Measurements from ENCODE around the gene C19orf12. TPM values are rescaled to one million over a fixed set of nuclear protein-coding genes. Genes with fewer than 3 reads are reported as not detected.
A peak's percentile ranks its signal among the peaks of the same experiment; 100 is the strongest.

Gene C19orf12
- total and polyA plus RNA-seq, 2 of the 13 experiments (the other 11 are each of a cell fraction or from before 2014, with no cell fraction given): 17.7 to 34.4 TPM

DNA sequence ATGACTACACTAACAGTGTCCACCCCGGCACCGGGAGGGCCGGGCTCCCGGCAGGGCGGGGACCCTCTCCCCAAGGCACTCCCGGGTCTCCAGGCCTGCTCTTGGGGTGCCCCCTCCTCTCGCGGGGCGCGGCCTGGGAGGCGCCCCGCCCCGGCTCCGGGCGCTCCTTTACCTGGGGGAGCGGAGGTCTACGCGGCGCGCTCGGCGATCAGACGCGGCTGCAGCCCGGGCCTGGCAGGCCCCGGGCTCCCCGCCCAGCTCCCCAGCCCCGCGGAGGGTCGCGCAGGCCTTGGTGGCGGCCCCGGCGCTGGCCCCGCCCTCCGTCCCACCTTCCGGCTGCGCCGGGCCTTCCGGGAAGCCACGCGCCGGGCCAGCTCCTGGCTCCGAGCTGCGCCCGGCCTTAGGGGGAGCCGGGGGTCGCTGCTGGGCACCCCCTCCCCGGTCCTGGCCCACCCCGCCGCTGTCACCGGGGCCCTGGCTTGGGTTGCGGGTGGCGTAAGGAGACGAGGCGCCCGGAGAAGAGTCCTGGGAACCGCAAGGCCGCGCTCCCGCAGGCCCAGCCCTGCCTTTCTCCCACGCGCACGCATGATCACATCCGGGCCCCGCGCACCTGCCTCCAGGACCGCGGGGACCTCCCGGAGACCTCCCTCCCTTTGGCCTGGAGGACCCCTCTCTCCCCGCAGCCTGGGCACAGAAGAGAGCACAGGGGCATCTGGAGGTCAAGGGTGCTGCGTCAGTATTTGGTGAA lies at the start of gene C19orf12 (continued):
- TF ChIP-seq, protein P1, sequence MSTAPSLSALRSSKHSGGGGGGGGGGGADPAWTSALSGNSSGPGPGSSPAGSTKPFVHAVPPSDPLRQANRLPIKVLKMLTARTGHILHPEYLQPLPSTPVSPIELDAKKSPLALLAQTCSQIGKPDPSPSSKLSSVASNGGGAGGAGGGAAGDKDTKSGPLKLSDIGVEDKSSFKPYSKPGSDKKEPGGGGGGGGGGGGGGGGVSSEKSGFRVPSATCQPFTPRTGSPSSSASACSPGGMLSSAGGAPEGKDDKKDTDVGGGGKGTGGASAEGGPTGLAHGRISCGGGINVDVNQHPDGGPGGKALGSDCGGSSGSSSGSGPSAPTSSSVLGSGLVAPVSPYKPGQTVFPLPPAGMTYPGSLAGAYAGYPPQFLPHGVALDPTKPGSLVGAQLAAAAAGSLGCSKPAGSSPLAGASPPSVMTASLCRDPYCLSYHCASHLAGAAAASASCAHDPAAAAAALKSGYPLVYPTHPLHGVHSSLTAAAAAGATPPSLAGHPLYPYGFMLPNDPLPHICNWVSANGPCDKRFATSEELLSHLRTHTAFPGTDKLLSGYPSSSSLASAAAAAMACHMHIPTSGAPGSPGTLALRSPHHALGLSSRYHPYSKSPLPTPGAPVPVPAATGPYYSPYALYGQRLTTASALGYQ (CRISPR knock-in tag; IDR thresholded peaks at IDR 0.05): no peak
- TF ChIP-seq KMT2B (CRISPR knock-in tag; IDR thresholded peaks at IDR 0.05) (0 out of 2 replicates have a peak, but pooled peaks have one; percentile 21), YY1 (IDR thresholded peaks at IDR 0.05; ENCODE audit: insufficient read depth, insufficient replicate concordance, low read depth, low read length) (peak; percentile 58), KLF15 (CRISPR knock-in tag; IDR thresholded peaks at IDR 0.05; ENCODE audit: borderline replicate concordance) (0 out of 2 replicates have a peak, but pooled peaks have one; percentile 20), SRSF1 (optimal IDR thresholded peaks at IDR 0.05; ENCODE audit: low read depth, low read length) (no peak), SATB2 (CRISPR knock-in tag; IDR thresholded peaks at IDR 0.05) (0 out of 2 replicates have a peak, but pooled peaks have one; percentile 61), FOXK1 (CRISPR knock-in tag; IDR thresholded peaks at IDR 0.05; ENCODE audit: borderline replicate concordance, low read depth) (no peak), ZNF343 (CRISPR knock-in tag; IDR thresholded peaks at IDR 0.05) (no peak), ZNF282 (IDR thresholded peaks at IDR 0.05; ENCODE audit: partially characterized antibody) (no peak), SMARCE1 (IDR thresholded peaks at IDR 0.05; ENCODE audit: borderline replicate concordance) (no peak), TARDBP (CRISPR knock-in tag; IDR thresholded peaks at IDR 0.05) (0 out of 2 replicates have a peak, but pooled peaks have one; percentile 26), DMAP1 (CRISPR knock-in tag; IDR thresholded peaks at IDR 0.05) (peak; percentile 56), FOSL2 (CRISPR knock-in tag; IDR thresholded peaks at IDR 0.05) (no peak), RBM22 (optimal IDR thresholded peaks at IDR 0.05; ENCODE audit: low read length) (peak; percentile 40)
- TF ChIP-seq, protein P2, sequence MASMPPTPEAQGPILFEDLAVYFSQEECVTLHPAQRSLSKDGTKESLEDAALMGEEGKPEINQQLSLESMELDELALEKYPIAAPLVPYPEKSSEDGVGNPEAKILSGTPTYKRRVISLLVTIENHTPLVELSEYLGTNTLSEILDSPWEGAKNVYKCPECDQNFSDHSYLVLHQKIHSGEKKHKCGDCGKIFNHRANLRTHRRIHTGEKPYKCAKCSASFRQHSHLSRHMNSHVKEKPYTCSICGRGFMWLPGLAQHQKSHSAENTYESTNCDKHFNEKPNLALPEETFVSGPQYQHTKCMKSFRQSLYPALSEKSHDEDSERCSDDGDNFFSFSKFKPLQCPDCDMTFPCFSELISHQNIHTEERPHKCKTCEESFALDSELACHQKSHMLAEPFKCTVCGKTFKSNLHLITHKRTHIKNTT (CRISPR knock-in tag; IDR thresholded peaks at IDR 0.05): no peak
- TF ChIP-seq, protein P3, sequence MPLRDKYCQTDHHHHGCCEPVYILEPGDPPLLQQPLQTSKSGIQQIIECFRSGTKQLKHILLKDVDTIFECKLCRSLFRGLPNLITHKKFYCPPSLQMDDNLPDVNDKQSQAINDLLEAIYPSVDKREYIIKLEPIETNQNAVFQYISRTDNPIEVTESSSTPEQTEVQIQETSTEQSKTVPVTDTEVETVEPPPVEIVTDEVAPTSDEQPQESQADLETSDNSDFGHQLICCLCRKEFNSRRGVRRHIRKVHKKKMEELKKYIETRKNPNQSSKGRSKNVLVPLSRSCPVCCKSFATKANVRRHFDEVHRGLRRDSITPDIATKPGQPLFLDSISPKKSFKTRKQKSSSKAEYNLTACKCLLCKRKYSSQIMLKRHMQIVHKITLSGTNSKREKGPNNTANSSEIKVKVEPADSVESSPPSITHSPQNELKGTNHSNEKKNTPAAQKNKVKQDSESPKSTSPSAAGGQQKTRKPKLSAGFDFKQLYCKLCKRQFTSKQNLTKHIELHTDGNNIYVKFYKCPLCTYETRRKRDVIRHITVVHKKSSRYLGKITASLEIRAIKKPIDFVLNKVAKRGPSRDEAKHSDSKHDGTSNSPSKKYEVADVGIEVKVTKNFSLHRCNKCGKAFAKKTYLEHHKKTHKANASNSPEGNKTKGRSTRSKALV (CRISPR knock-in tag; IDR thresholded peaks at IDR 0.05): 0 out of 2 replicates have a peak, but pooled peaks have one; percentile 26
- TF ChIP-seq, protein P4, sequence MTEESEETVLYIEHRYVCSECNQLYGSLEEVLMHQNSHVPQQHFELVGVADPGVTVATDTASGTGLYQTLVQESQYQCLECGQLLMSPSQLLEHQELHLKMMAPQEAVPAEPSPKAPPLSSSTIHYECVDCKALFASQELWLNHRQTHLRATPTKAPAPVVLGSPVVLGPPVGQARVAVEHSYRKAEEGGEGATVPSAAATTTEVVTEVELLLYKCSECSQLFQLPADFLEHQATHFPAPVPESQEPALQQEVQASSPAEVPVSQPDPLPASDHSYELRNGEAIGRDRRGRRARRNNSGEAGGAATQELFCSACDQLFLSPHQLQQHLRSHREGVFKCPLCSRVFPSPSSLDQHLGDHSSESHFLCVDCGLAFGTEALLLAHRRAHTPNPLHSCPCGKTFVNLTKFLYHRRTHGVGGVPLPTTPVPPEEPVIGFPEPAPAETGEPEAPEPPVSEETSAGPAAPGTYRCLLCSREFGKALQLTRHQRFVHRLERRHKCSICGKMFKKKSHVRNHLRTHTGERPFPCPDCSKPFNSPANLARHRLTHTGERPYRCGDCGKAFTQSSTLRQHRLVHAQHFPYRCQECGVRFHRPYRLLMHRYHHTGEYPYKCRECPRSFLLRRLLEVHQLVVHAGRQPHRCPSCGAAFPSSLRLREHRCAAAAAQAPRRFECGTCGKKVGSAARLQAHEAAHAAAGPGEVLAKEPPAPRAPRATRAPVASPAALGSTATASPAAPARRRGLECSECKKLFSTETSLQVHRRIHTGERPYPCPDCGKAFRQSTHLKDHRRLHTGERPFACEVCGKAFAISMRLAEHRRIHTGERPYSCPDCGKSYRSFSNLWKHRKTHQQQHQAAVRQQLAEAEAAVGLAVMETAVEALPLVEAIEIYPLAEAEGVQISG (CRISPR knock-in tag; IDR thresholded peaks at IDR 0.05): peak; percentile 63
- TF ChIP-seq, protein P5, sequence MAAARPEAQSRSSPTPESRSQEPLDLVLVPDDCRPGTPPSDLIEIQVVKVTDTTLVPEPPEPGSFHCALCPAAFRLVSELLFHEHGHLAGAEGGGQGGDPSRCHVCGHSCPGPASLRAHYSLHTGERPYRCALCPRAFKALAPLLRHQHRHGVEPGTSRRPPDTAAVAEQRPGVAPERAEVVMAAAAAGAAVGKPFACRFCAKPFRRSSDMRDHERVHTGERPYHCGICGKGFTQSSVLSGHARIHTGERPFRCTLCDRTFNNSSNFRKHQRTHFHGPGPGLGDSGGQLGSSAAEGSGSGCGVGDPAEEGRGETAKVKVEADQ (CRISPR knock-in tag; IDR thresholded peaks at IDR 0.05; ENCODE audit: borderline replicate concordance): peak; percentile 79; the same call in 1 of the 2 replicates
- TF ChIP-seq, protein P6, sequence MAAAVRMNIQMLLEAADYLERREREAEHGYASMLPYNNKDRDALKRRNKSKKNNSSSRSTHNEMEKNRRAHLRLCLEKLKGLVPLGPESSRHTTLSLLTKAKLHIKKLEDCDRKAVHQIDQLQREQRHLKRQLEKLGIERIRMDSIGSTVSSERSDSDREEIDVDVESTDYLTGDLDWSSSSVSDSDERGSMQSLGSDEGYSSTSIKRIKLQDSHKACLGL (CRISPR knock-in tag; IDR thresholded peaks at IDR 0.05): peak; percentile 48; the same call in 1 of the 2 replicates
